IMR-90 (cell line): Measurements from ENCODE around the gene NRXN2.

Experiments
- BHLHE40 ChIP-seq: fragments of 150-350 bp; IDR thresholded peaks from 2 replicates; pipeline ENCODE4 v1.6.1; 2016; ENCODE audit warnings: mild to moderate bottlenecking, low read depth, low read length
- CEBPB ChIP-seq: IDR thresholded peaks from 2 replicates; pipeline ENCODE4 v1.6.1; 2012; ENCODE audit warnings: low read depth, low read length, improper control_type of control experiment
- CHD1 ChIP-seq: IDR thresholded peaks from 2 replicates; pipeline ENCODE4 v1.6.1; 2012; ENCODE audit warnings: low read depth, low read length, improper control_type of control experiment
- CTCF ChIP-seq: conservative IDR thresholded peaks from 2 replicates; pipeline ENCODE4 v1.5.1; 2012; ENCODE audit warnings: mild to moderate bottlenecking, low read depth, low read length, improper control_type of control experiment
- ELK1 ChIP-seq: fragments of 150-350 bp; IDR thresholded peaks from 2 replicates; pipeline ENCODE4 v1.6.1; 2016; ENCODE audit warnings: low read depth, mild to moderate bottlenecking, low read length, moderate library complexity, borderline replicate concordance
- FOS ChIP-seq: fragments of 150-350 bp; IDR thresholded peaks from 2 replicates; pipeline ENCODE4 v1.6.1; 2016; ENCODE audit warnings: low read depth, low read length
- MAFK ChIP-seq: IDR thresholded peaks from 2 replicates; pipeline ENCODE4 v1.6.1; 2012; ENCODE audit warnings: low read depth, low read length, improper control_type of control experiment
- MXI1 ChIP-seq: IDR thresholded peaks from 2 replicates; pipeline ENCODE4 v1.6.1; 2012; ENCODE audit warnings: low read depth, mild to moderate bottlenecking, low read length, moderate library complexity, borderline replicate concordance
- NFE2L2 ChIP-seq: fragments of 150-350 bp; IDR thresholded peaks from 2 replicates; pipeline ENCODE4 v1.6.1; 2016; ENCODE audit warnings: low read depth, mild to moderate bottlenecking, low read length
- POLR2A ChIP-seq: IDR thresholded peaks from 2 replicates; pipeline ENCODE4 v1.6.1; 2012; ENCODE audit warnings: mild to moderate bottlenecking, low read depth, low read length
- RAD21 ChIP-seq: IDR thresholded peaks from 2 replicates; pipeline ENCODE4 v1.6.1; 2012; ENCODE audit warnings: low read length, improper control_type of control experiment
- RCOR1 ChIP-seq: IDR thresholded peaks from 2 replicates; pipeline ENCODE4 v1.6.1; 2012; ENCODE audit warnings: mild to moderate bottlenecking, low read length, improper control_type of control experiment; ENCODE audit not compliant: insufficient replicate concordance
- SMC3 ChIP-seq: fragments of 150-350 bp; IDR thresholded peaks from 2 replicates; pipeline ENCODE4 v1.6.1; 2016; ENCODE audit warnings: low read depth, mild to moderate bottlenecking, antibody characterized with exemption, low read length, moderate library complexity
- USF2 ChIP-seq: fragments of 150-350 bp; IDR thresholded peaks from 2 replicates; pipeline ENCODE4 v1.6.1; 2017; ENCODE audit warnings: mild to moderate bottlenecking, antibody characterized with exemption, low read length, low read depth

- TF ChIP-seq NFE2L2 (no peak), CTCF (no peak), POLR2A (no peak), BHLHE40 (no peak), RAD21 (no peak), MAFK (no peak), CHD1 (no peak), SMC3 (no peak), MXI1 (no peak), RCOR1 (no peak), CEBPB (no peak), FOS (no peak), ELK1 (no peak), USF2 (no peak)
Measured at GRCh38 chr11:64641596-64642417, 81.2 kb downstream of the NRXN2 start.
